Measurements from ENCODE around the gene GGCT.
A peak's percentile ranks its signal among the peaks of the same experiment; 100 is the strongest.
"Not testable (repeated sequence)": the region's sequence is repeated elsewhere in the genome, so short reads cannot be mapped to it uniquely, and the experiment has no call there.

Gene GGCT

GRCh38 chr7:30509171-30509857 is 4.7 kb upstream of the GGCT start:
- peak; percentile 21 to 61 for DNase-seq
- H4K12ac ChIP-seq (ENCODE audit: low read depth, low read length): not testable (repeated sequence)

GRCh38 chr7:30507346-30507900 is 2.8 kb upstream of the GGCT start:
- H3K4ac ChIP-seq (ENCODE audit: low read depth, low read length); H3K9me3 ChIP-seq (ENCODE audit: insufficient read depth, low read depth, low read length); H4K8ac ChIP-seq (ENCODE audit: low read depth, low read length); H2AFZ ChIP-seq (ENCODE audit: insufficient read depth, low read length, poor library complexity); H3K18ac ChIP-seq (ENCODE audit: low read length); H3K27me3 ChIP-seq (ENCODE audit: insufficient read depth, low read length); H2BK5ac ChIP-seq (ENCODE audit: low read depth, low read length, poor library complexity); H2AK5ac ChIP-seq (ENCODE audit: low read length); H3K4me2 ChIP-seq (ENCODE audit: low read length); H3K9ac ChIP-seq (ENCODE audit: low read length); H3K14ac ChIP-seq (ENCODE audit: low read length); H4K91ac ChIP-seq (ENCODE audit: low read depth, low read length); DNase-seq; H2BK120ac ChIP-seq (ENCODE audit: insufficient read depth, low read length, poor library complexity); H3K4me1 ChIP-seq (ENCODE audit: control insufficient read depth in 1 of 2, insufficient read depth in 2 of 2, low read length in 2 of 2); H2BK12ac ChIP-seq (ENCODE audit: low read length); H3K36me3 ChIP-seq (ENCODE audit: control insufficient read depth in 1 of 2, insufficient read depth in 2 of 2, low read length in 2 of 2); H3K4me3 ChIP-seq (ENCODE audit: low read depth, low read length); H3K79me2 ChIP-seq (ENCODE audit: control insufficient read depth, insufficient read depth, low read length, poor library complexity); H4K12ac ChIP-seq (ENCODE audit: low read depth, low read length); H3K23ac ChIP-seq (ENCODE audit: low read length); H3K27ac ChIP-seq (ENCODE audit: low read depth, low read length): not testable (repeated sequence)
- H3K79me1 ChIP-seq (ENCODE audit: low read length): peaks cover 11% of the 10 kb centered on the region
- WGBS (ENCODE audit: extremely low coverage, insufficient coverage, insufficient read length): no CpG with 5 or more reads among the region's 9 CpGs

More at GRCh38 chr7:30509171-30509857, 4.7 kb upstream of the GGCT start:
- not testable (repeated sequence) for H3K27ac ChIP-seq (ENCODE audit: low read depth, low read length); H3K18ac ChIP-seq (ENCODE audit: low read length); H3K9me3 ChIP-seq (ENCODE audit: insufficient read depth, low read depth, low read length); H3K79me2 ChIP-seq (ENCODE audit: control insufficient read depth, insufficient read depth, low read length, poor library complexity); H3K4me1 ChIP-seq (ENCODE audit: control insufficient read depth in 1 of 2, insufficient read depth in 2 of 2, low read length in 2 of 2); H3K4ac ChIP-seq (ENCODE audit: low read depth, low read length); H3K14ac ChIP-seq (ENCODE audit: low read length); H2BK5ac ChIP-seq (ENCODE audit: low read depth, low read length, poor library complexity); H2BK12ac ChIP-seq (ENCODE audit: low read length); H3K4me2 ChIP-seq (ENCODE audit: low read length); H4K8ac ChIP-seq (ENCODE audit: low read depth, low read length); H3K4me3 ChIP-seq (ENCODE audit: low read depth, low read length); H3K23ac ChIP-seq (ENCODE audit: low read length); H3K27me3 ChIP-seq (ENCODE audit: insufficient read depth, low read length); H2AFZ ChIP-seq (ENCODE audit: insufficient read depth, low read length, poor library complexity); H2AK5ac ChIP-seq (ENCODE audit: low read length); H3K36me3 ChIP-seq (ENCODE audit: control insufficient read depth in 1 of 2, insufficient read depth in 2 of 2, low read length in 2 of 2); H4K91ac ChIP-seq (ENCODE audit: low read depth, low read length); H3K79me1 ChIP-seq (ENCODE audit: low read length); H2BK120ac ChIP-seq (ENCODE audit: insufficient read depth, low read length, poor library complexity); H3K9ac ChIP-seq (ENCODE audit: low read length)
- no CpG with 5 or more reads among the region's 9 CpGs for WGBS (ENCODE audit: extremely low coverage, insufficient coverage, insufficient read length)

DNA sequence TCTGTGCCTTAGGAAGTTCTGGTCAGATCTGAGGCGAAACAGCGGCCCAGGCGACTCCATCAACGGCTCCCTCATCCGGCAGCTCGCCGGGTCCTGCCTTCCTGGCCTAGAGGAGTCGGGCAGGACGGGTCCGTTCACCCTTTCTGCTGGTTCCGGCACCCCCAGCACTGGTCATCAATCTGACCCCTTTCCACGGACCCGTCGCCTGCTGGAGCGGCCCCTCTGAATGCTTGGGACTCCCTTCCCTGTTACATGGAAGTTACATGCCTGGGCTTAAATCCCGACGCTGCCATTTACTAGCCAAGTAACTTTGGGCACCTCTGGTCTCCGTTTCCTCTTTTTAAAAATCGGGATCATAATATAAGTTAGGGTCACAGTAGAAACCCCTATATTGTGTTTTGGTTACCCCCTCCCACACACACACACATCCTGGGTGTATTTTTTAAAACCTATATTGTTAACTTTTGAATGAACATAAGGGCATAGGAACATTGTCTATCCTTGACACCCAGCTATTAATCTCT is 607 bp upstream of the GGCT start:
- no CpG with 5 or more reads among the region's 19 CpGs for WGBS (ENCODE audit: extremely low coverage, insufficient coverage, insufficient read length)
- Histone ChIP-seq H3K36me3 (ENCODE audit: control insufficient read depth in 1 of 2, insufficient read depth in 2 of 2, low read length in 2 of 2) (no peaks in the 10 kb centered on the region), H3K9ac (ENCODE audit: low read length) (no peak overlapping the region), H4K91ac (ENCODE audit: low read depth, low read length) (peak overlapping the region; percentile 47), H3K27me3 (ENCODE audit: insufficient read depth, low read length) (no peaks in the 10 kb centered on the region), H3K4me1 (ENCODE audit: control insufficient read depth in 1 of 2, insufficient read depth in 2 of 2, low read length in 2 of 2) (peaks cover 2 to 6% of the 10 kb centered on the region in 2 experiments), H2AFZ (ENCODE audit: insufficient read depth, low read length, poor library complexity) (no peak overlapping the region), H3K23ac (ENCODE audit: low read length) (no peak overlapping the region), H3K79me2 (ENCODE audit: control insufficient read depth, insufficient read depth, low read length, poor library complexity) (peaks cover 7% of the 10 kb centered on the region), H3K18ac (ENCODE audit: low read length) (peak overlapping the region; percentile 19), H2BK120ac (ENCODE audit: insufficient read depth, low read length, poor library complexity) (no peak overlapping the region), H4K12ac (ENCODE audit: low read depth, low read length) (peak overlapping the region; percentile 23), H3K27ac (ENCODE audit: low read depth, low read length) (peak overlapping the region; percentile 1), H4K8ac (ENCODE audit: low read depth, low read length) (peak overlapping the region; percentile 76), H2BK12ac (ENCODE audit: low read length) (no peak overlapping the region), H3K9me3 (ENCODE audit: insufficient read depth, low read depth, low read length) (peaks cover 2% of the 10 kb centered on the region), H2BK5ac (ENCODE audit: low read depth, low read length, poor library complexity) (peak overlapping the region; percentile 16), H3K4ac (ENCODE audit: low read depth, low read length) (peak overlapping the region; percentile 9), H3K4me2 (ENCODE audit: low read length) (peak overlapping the region; percentile 64), H3K14ac (ENCODE audit: low read length) (peak overlapping the region; percentile 47), H3K4me3 (ENCODE audit: low read depth, low read length) (peak overlapping the region; percentile 59), H3K79me1 (ENCODE audit: low read length) (peaks cover 11% of the 10 kb centered on the region), H2AK5ac (ENCODE audit: low read length) (peak overlapping the region; percentile 28)
- DNase-seq: no peak

- no peak overlapping the region for H2AK5ac ChIP-seq (ENCODE audit: low read length)
- no peak overlapping the region for H2BK12ac ChIP-seq (ENCODE audit: low read length)
- peak overlapping the region; percentile 95 for H3K4me3 ChIP-seq (ENCODE audit: low read depth, low read length)
- H3K18ac ChIP-seq (ENCODE audit: low read length): no peak overlapping the region
- no peak overlapping the region for H3K14ac ChIP-seq (ENCODE audit: low read length)
- H3K4ac ChIP-seq (ENCODE audit: low read depth, low read length): peak overlapping the region; percentile 84
- peaks cover 0 to under 1% of the 10 kb centered on the region in 2 experiments for H3K36me3 ChIP-seq (ENCODE audit: control insufficient read depth in 1 of 2, insufficient read depth in 2 of 2, low read length in 2 of 2)
- H2BK5ac ChIP-seq (ENCODE audit: low read depth, low read length, poor library complexity): no peak overlapping the region
- H3K79me2 ChIP-seq (ENCODE audit: control insufficient read depth, insufficient read depth, low read length, poor library complexity): peaks cover 7% of the 10 kb centered on the region
- peak overlapping the region; percentile 71 for H2AFZ ChIP-seq (ENCODE audit: insufficient read depth, low read length, poor library complexity)
- H2BK120ac ChIP-seq (ENCODE audit: insufficient read depth, low read length, poor library complexity): no peak overlapping the region
- DNase-seq: no peak
- peak overlapping the region; percentile 89 for H3K9ac ChIP-seq (ENCODE audit: low read length)
- no peak overlapping the region for H3K27ac ChIP-seq (ENCODE audit: low read depth, low read length)
- peaks cover 2 to 6% of the 10 kb centered on the region in 2 experiments for H3K4me1 ChIP-seq (ENCODE audit: control insufficient read depth in 1 of 2, insufficient read depth in 2 of 2, low read length in 2 of 2)
- WGBS (ENCODE audit: extremely low coverage, insufficient coverage, insufficient read length): no CpG with 5 or more reads among the region's 15 CpGs
- peaks cover 2% of the 10 kb centered on the region for H3K9me3 ChIP-seq (ENCODE audit: insufficient read depth, low read depth, low read length)
- peaks cover 11% of the 10 kb centered on the region for H3K79me1 ChIP-seq (ENCODE audit: low read length)
- H4K12ac ChIP-seq (ENCODE audit: low read depth, low read length): no peak overlapping the region
- no peak overlapping the region for H4K91ac ChIP-seq (ENCODE audit: low read depth, low read length)
- H3K23ac ChIP-seq (ENCODE audit: low read length): no peak overlapping the region
- H3K27me3 ChIP-seq (ENCODE audit: insufficient read depth, low read length): no peaks in the 10 kb centered on the region
- H4K8ac ChIP-seq (ENCODE audit: low read depth, low read length): no peak overlapping the region
- H3K4me2 ChIP-seq (ENCODE audit: low read length): peak overlapping the region; percentile 98
Measured at GRCh38 chr7:30503274-30504212, 1.1 kb downstream of the GGCT start.
